Retinal pigment epithelial cell (primary cell): ENCODE data around the gene PRKG1.

ENCODE experiments used
- DNase-seq: peaks from one replicate; pipeline ENCODE4 v3.0.0-alpha.2; 2010; ENCODE audit warnings: low read depth
- H3K4me3 ChIP-seq: 2 replicates; pipeline ENCODE4 v1.5.1; 2011; ENCODE audit warnings: mild to moderate bottlenecking, low read length, control low read depth, moderate library complexity
- CTCF ChIP-seq: conservative IDR thresholded peaks from 2 replicates; pipeline ENCODE4 v1.5.1; 2011; ENCODE audit warnings: low read depth, low read length, control low read depth, inconsistent platforms

PRKG1 gene

GRCh38 chr10:51508156-51508555 is 433.9 kb downstream of the PRKG1 start:
- DNase-seq = no peak
- TF ChIP-seq CTCF = no peak
- H3K4me3 ChIP-seq = no peak overlapping the region

- TF ChIP-seq CTCF = no peak
- no peak overlapping the region for H3K4me3 ChIP-seq
- DNase-seq = no peak
Observed at GRCh38 chr10:51510231-51510630, 435.9 kb downstream of the PRKG1 start.

GRCh38 chr10:51521605-51522004 is 447.3 kb downstream of the PRKG1 start:
- no peak overlapping the region for H3K4me3 ChIP-seq
- no peak for TF ChIP-seq CTCF
- DNase-seq = no peak

DNA sequence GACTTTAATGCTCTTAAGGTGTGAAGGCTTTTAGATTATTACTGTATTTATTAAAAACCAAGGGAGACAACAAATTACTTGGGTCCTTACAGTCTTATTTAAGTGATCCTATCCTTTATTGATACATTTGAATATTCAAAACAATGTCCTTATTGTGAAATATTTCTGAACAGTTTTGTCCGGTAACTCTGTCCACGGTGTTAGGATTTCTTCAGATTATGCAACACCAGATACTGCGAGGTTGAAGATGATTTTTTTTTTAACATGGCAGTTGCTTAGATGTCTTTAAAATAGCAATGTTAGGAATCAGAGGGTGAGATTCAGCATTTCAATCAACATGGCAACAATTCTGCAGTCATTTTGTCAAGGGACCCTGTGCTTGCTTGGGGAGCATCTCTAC is 448.6 kb downstream of the PRKG1 start:
- no peak for DNase-seq
- no peak for TF ChIP-seq CTCF

DNA sequence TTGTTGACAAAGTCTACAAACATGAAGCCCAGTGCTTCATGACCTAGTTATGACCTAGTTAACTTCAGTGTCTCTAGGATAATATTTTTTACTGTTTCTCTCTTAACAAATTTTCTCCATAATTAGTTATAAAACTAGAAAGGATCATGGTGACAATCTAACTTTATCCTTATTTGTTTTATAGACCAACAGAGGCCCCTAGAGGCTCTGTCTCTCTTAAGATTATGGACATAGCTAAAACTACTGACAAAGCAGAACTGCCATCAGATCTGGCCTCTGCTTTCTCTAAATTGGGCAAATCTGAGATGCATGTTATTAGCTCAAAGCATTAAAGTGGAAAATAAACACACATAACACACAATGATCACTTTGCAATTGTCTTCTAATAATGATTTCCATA is 449.2 kb downstream of the PRKG1 start:
- no peak for DNase-seq
- no peak for TF ChIP-seq CTCF
- no peak overlapping the region for H3K4me3 ChIP-seq

More for the DNA sequence above, 448.6 kb downstream of the PRKG1 start:
- no peak overlapping the region for H3K4me3 ChIP-seq

DNA sequence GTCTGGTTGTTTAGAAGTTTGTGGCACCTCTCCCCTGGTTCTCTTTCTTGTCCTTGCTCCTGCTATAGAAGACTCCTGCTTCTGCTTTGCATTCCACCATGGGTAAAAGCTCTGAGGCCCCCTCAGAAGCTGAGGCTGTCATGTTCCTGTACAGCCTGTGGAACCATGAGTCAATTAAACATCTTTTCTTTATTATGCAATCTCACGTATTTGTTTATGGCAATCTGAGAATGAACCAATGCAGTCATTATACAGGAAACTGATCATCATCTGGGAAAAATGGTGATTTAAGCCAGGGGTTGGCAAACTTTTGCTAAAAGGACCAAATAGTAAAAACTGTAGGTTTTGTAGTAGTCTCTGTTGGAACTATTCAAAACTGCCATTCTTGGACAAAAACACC is 449.8 kb downstream of the PRKG1 start:
- no peak for TF ChIP-seq CTCF
- no peak for DNase-seq
- no peak overlapping the region for H3K4me3 ChIP-seq

- no peak for TF ChIP-seq CTCF
- no peak overlapping the region for H3K4me3 ChIP-seq
- no peak for DNase-seq
Observed at GRCh38 chr10:51527522-51528219, 453.4 kb downstream of the PRKG1 start.
